RWPE1 (cell line): Measurements from ENCODE around the gene GNA15.

Experiments used
- CTCF ChIA-PET: fragments of 350-600 bp; sonication (Branson Sonifier 250); formaldehyde crosslinking; extraction: SDS; loops from one replicate; lab custom pipeline; 2021; lab: Yijun Ruan, JAX
- POLR2A ChIA-PET: fragments of 400-600 bp; formaldehyde crosslinking; extraction: SDS; loops from one replicate; lab custom pipeline; 2020; ENCODE audit warnings: antibody characterized with exemption; ENCODE audit not compliant: low non-redundant PET; lab: Yijun Ruan, JAX
- DNase-seq: peaks from one replicate; pipeline ENCODE4 v3.0.0; 2012; ENCODE audit warnings: low spot score
- H3K27ac ChIP-seq: fragments of 450-650 bp; 2 replicates; pipeline ENCODE4 v1.5.1; 2017
- TF ChIP-seq, protein P1 (sequence below): fragments of 450-650 bp; conservative IDR thresholded peaks from 2 replicates; pipeline ENCODE4 v1.5.1; 2017; ENCODE audit warnings: low read depth, mild to moderate bottlenecking

The GNA15 gene

DNA sequence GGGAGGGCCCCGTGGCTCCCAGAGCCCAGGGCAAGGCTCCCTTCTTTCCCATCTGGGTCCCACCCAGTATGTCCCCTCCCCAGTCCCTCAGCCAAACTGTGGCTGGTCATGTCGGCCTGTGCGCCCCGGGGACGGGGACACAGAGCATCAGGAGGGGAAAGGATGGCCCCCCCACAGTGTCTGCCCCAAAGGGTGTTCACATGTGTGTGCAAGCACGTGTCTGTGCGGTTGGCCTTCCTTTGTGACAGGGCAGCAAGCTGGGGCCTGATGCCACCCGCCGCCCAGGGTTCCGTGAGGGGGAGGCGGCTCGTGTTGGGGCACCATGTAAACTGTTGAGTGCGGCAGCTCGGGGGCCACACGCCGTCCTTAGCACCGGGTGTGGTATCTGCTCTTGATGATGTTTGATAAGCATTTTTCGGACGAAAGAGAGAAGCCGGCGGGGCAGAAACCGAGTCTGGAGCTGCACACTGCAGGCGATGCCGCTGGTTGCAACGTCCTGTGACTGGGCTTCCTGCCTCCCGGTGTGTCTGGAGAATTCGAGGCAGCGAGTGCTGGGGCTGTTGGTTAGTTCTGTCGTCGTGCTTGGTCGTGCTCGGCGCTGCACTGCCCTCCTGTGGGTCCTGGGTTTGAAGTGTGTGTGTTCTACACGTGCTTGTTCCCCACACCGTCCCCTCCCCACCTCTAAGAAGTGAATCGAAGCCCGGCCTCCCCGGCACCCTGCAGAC, 23.3 kb upstream of the GNA15 start:
- ChIA-PET POLR2A (no interaction called here), CTCF (no interaction called here)
- peak overlapping the region; percentile 25 for H3K27ac ChIP-seq
- TF ChIP-seq, protein P1, sequence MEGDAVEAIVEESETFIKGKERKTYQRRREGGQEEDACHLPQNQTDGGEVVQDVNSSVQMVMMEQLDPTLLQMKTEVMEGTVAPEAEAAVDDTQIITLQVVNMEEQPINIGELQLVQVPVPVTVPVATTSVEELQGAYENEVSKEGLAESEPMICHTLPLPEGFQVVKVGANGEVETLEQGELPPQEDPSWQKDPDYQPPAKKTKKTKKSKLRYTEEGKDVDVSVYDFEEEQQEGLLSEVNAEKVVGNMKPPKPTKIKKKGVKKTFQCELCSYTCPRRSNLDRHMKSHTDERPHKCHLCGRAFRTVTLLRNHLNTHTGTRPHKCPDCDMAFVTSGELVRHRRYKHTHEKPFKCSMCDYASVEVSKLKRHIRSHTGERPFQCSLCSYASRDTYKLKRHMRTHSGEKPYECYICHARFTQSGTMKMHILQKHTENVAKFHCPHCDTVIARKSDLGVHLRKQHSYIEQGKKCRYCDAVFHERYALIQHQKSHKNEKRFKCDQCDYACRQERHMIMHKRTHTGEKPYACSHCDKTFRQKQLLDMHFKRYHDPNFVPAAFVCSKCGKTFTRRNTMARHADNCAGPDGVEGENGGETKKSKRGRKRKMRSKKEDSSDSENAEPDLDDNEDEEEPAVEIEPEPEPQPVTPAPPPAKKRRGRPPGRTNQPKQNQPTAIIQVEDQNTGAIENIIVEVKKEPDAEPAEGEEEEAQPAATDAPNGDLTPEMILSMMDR: no peak
- DNase-seq: no peak

DNA sequence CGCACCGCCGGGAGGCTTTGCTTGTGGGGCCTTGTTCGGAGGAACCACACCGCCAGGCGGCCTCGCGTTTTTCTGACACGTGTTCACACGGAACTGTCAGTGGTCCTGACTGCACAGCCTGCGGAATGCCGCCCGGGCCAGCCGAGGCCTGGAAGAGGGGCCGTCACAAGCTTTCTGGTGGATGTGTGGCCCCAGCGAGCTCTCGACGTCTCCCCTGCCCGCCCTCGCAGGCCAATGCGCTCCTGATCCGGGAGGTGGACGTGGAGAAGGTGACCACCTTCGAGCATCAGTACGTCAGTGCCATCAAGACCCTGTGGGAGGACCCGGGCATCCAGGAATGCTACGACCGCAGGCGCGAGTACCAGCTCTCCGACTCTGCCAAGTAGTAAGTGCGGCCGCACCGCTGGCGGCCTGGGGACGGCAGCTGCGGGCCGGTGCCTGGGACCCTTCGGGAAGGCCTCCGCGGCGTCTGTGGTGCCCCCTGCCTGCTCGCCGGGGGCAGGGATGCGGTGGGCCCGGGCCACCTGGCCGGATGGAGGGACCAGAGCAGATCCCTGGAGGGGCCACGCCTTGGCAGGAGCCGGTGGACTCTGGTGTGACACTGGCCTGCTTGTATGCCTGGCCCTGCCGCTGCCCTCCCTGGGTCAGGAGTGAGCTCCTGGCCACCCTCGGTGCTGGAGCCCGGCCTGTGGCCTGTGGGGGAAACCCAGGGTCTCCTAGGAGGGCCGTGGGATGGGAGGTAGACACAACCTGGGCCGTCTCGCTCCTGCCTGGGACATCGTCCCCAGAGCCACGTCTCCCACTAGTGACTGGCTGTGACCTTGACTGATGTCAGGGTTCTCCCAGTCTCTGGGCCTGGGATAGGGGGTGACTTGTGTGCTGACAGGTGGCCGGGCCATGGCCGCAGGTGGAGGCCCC, 22.5 kb upstream of the GNA15 start:
- DNase-seq: no peak
- CTCF ChIA-PET: interaction anchor here (0.6 kb wide), 1 partner anchor 76 kb away, joined by 3 read pairs; no protein-coding TSS in a partner anchor
- no peak overlapping the region for H3K27ac ChIP-seq
- TF ChIP-seq, protein P1: no peak
- POLR2A ChIA-PET: no interaction called here

DNA sequence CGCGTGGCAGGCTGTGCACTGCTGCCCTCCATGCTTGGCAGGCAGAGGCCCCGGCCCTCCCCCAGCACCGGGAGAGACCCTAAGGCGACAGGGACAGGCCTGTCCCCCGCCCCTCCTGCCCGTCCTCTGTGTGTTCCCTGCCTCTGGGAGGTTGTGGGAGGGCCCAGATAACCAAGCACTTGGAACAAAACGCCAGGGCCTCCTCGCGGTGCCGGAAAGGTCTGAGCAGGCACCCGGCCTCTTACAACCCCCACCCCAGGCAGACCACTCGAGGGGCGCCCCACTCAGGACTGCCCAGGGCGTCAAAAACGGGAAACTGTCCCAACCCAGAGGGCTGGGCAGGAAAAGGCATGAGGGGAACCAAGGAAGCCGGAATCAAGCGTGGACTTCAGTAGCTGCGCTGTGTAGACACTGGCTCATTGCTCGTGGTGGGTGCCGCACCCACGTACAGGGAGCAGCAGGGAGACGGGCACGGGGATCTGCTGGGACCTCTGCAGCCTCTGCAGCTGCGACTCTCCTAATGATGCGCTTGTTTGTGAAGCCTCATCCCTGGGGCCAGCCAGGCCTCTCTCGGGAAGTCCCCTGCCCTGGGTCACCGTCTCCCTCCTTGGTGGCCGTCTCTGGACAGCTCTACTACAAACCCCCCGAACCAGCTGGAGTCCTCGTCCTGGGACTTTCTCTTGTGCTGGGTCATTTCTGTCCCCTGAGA, 21.7 kb upstream of the GNA15 start:
- ChIA-PET POLR2A (no interaction called here), CTCF (no interaction called here)
- DNase-seq: no peak
- TF ChIP-seq, protein P1: no peak
- no peak overlapping the region for H3K27ac ChIP-seq

DNA sequence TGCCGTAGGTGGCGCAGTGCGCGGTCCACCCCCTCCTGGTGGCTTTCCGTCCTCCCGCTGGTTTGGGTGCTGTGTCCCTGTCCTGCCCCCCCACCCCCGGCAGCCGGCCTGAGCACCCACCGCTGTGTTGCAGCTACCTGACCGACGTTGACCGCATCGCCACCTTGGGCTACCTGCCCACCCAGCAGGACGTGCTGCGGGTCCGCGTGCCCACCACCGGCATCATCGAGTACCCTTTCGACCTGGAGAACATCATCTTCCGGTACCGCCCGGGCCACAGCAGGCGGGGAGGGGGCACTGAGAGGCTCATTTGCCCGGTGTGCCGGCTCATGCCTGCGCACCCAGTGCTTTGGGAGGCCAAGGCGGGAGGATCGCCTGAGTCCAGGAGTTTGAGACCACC, 21.0 kb upstream of the GNA15 start:
- ChIA-PET POLR2A (no interaction called here), CTCF (no interaction called here)
- no peak for DNase-seq
- TF ChIP-seq, protein P1: no peak
- no peak overlapping the region for H3K27ac ChIP-seq

DNA sequence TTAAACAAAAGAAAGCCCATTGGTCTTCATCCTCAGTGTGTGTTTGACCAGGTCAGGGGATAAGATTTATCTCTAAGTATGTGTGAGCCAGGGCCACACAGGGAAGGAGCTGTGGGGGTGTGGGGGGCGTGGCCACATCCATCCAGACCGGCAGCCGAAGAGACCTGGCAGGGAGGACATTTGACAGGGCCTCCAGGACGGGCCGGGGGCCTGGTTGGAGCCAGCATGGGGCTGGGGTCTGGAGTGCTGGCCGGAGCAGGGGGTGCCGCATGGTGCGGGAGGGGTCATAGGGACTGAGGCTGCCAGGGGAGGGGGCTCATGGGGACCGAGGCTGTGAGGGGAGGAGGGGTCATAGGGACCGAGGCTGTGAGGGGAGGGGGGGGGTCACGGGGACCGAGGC, 20.4 kb upstream of the GNA15 start:
- CTCF ChIA-PET: interaction anchor here (0.6 kb wide), 1 partner anchor 12 kb away, joined by 3 read pairs; no protein-coding TSS in a partner anchor
- POLR2A ChIA-PET: no interaction called here
- TF ChIP-seq, protein P1: no peak
- H3K27ac ChIP-seq: no peak overlapping the region
- no peak for DNase-seq
